SW480 (cell line): ENCODE data around the gene CCL15.

Source experiments
- DNase-seq: peaks from one replicate; pipeline ENCODE4 v3.0.0-alpha.2; 2016; ENCODE audit warnings: low spot score

CCL15 gene

GRCh38 chr17:35991075-35991474, 10.3 kb downstream of the CCL15 start:
- no peak for DNase-seq

GRCh38 chr17:35988164-35988563, 13.2 kb downstream of the CCL15 start:
- no peak for DNase-seq

- no peak for DNase-seq
Measured at GRCh38 chr17:35986643-35987042, 14.7 kb downstream of the CCL15 start, which contains the start of gene CCL14. TSS of gene CCL14 (minus strand) at chr17:35986729. CDS start at chr17:35986649, 80 bp downstream.

GRCh38 chr17:35984140-35984539, 17.2 kb downstream of the CCL15 start:
- DNase-seq, result no peak

- DNase-seq, result no peak
Measured at GRCh38 chr17:35982409-35983191, 18.8 kb downstream of the CCL15 start.

GRCh38 chr17:35981908-35982330, 19.4 kb downstream of the CCL15 start:
- peak; percentile 11 for DNase-seq

GRCh38 chr17:35981246-35981645, 20.1 kb downstream of the CCL15 start, which contains the start of gene CCL16:
TSS of gene CCL16 (minus strand) at chr17:35981497. CDS start at chr17:35981420, 77 bp downstream.
- DNase-seq, result no peak

GRCh38 chr17:35978346-35978745, 23.0 kb downstream of the CCL15 start:
- DNase-seq, result no peak

- no peak for DNase-seq
Measured at GRCh38 chr17:35977509-35977908, 23.8 kb downstream of the CCL15 start.

- DNase-seq, result no peak
Measured at GRCh38 chr17:35973333-35974260, 27.8 kb downstream of the CCL15 start.

GRCh38 chr17:35972945-35973332, 28.4 kb downstream of the CCL15 start:
- DNase-seq, result no peak

- no peak for DNase-seq
Measured at GRCh38 chr17:35972535-35972934, 28.8 kb downstream of the CCL15 start.

- no peak for DNase-seq
Measured at GRCh38 chr17:35972066-35972465, 29.3 kb downstream of the CCL15 start.

- peak; percentile 64 for DNase-seq
Measured at GRCh38 chr17:35969558-35970380, 31.6 kb downstream of the CCL15 start.

GRCh38 chr17:35968520-35969054, 32.8 kb downstream of the CCL15 start:
- no peak for DNase-seq

GRCh38 chr17:35965272-35965671, 36.1 kb downstream of the CCL15 start:
- DNase-seq, result no peak

- DNase-seq, result no peak
Measured at GRCh38 chr17:35963663-35964062, 37.7 kb downstream of the CCL15 start.

GRCh38 chr17:35953720-35954119, 47.6 kb downstream of the CCL15 start:
- no peak for DNase-seq

GRCh38 chr17:35949401-35949800, 52.0 kb downstream of the CCL15 start:
- DNase-seq, result no peak

- no peak for DNase-seq
Measured at GRCh38 chr17:35948092-35948491, 53.3 kb downstream of the CCL15 start.
